Right atrium auricular region (tissue), 2 donors: ENCODE results near the gene SLAMF1. TPM values are rescaled to one million over a fixed set of nuclear protein-coding genes. Genes with fewer than 3 reads are reported as not detected.

ENCODE experiments used
- DNase-seq: peaks from one replicate; pipeline ENCODE4 v3.0.0-alpha.2; 2019; ENCODE audit warnings: low spot score
- H3K27ac ChIP-seq, 2 donors: fragments of 200-600 bp; sonication (generic); 1 replicate in 1 of 2; 2 replicates in 1 of 2; pipeline ENCODE4 v1.5.1; 2016 to 2019
- H3K27me3 ChIP-seq, 2 donors: fragments of 200-600 bp; sonication (generic); one replicate each; pipeline versions ENCODE4 v1.5.1 to v1.6.0; 2017 to 2019
- H3K36me3 ChIP-seq: fragments of 200-600 bp; sonication (generic); one replicate; pipeline ENCODE4 v1.5.1; 2016
- H3K4me1 ChIP-seq, 2 donors: fragments of 200-600 bp; sonication (generic); one replicate each; pipeline versions ENCODE4 v1.5.1 to v1.6.0; 2017 to 2019
- H3K4me3 ChIP-seq, 2 donors: fragments of 200-600 bp; sonication (generic); 1 replicate in 1 of 2; 2 replicates in 1 of 2; pipeline ENCODE4 v1.5.1; 2017 to 2019; ENCODE audit warnings: mild to moderate bottlenecking in 1 of 2, moderate library complexity in 1 of 2
- H3K9me3 ChIP-seq, 2 donors: fragments of 200-600 bp; sonication (generic); one replicate each; pipeline ENCODE4 v1.5.1; 2019
- CTCF ChIP-seq, 2 donors: fragments of 200-600 bp; sonication (generic); IDR thresholded peaks; one replicate each; pipeline ENCODE4 v1.5.1; 2019; ENCODE audit warnings: antibody characterized with exemption in 2 of 2
- total RNA-seq, 2 donors: library from RNA; depleted of rRNA; stranded (reverse); fragments of >200 nt; gene quantifications; one replicate each; pipeline ENCODE4 v1.1.0, GENCODE V29; 2016

SLAMF1 gene
- total RNA-seq, 2 donors from 2014 or later, result 0.11 to 0.31 TPM

DNA sequence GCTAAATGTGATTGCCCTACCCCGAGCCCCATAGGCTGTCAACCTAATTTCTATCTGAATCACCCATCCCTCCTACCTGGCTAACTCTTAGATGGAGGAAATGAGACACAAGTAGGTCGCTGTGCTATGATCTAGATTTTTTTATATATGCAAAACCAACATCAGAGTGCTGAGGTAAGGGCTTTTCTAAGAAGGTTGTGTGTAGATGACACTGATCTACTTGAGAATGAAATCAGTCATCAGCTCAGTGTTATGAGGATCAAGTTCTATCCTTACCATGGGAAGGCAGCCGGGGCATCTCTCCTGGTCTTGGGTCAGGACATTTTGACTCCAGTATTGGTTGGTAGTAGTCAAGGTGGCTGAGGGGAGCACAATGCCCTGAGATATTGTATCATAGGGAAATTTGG, 23.6 kb downstream of the SLAMF1 start:
- DNase-seq, result no peak
- no peaks in the 10 kb centered on the region for H3K9me3 ChIP-seq
- H3K4me3 ChIP-seq, result no peak overlapping the region
- no peaks in the 10 kb centered on the region for H3K36me3 ChIP-seq
- H3K27ac ChIP-seq, result no peak overlapping the region
- no peaks in the 10 kb centered on the region for H3K4me1 ChIP-seq
- no peak for TF ChIP-seq CTCF (IDR thresholded peaks at IDR 0.05)
- no peaks in the 10 kb centered on the region for H3K27me3 ChIP-seq

GRCh38 chr1:160622501-160623226, 24.2 kb downstream of the SLAMF1 start:
- H3K36me3 ChIP-seq, result no peaks in the 10 kb centered on the region
- H3K4me1 ChIP-seq, result no peaks in the 10 kb centered on the region
- DNase-seq, result no peak
- no peak overlapping the region for H3K27ac ChIP-seq
- no peak overlapping the region for H3K4me3 ChIP-seq
- H3K9me3 ChIP-seq, result no peaks in the 10 kb centered on the region
- no peak for TF ChIP-seq CTCF (IDR thresholded peaks at IDR 0.05)
- no peaks in the 10 kb centered on the region for H3K27me3 ChIP-seq

DNA sequence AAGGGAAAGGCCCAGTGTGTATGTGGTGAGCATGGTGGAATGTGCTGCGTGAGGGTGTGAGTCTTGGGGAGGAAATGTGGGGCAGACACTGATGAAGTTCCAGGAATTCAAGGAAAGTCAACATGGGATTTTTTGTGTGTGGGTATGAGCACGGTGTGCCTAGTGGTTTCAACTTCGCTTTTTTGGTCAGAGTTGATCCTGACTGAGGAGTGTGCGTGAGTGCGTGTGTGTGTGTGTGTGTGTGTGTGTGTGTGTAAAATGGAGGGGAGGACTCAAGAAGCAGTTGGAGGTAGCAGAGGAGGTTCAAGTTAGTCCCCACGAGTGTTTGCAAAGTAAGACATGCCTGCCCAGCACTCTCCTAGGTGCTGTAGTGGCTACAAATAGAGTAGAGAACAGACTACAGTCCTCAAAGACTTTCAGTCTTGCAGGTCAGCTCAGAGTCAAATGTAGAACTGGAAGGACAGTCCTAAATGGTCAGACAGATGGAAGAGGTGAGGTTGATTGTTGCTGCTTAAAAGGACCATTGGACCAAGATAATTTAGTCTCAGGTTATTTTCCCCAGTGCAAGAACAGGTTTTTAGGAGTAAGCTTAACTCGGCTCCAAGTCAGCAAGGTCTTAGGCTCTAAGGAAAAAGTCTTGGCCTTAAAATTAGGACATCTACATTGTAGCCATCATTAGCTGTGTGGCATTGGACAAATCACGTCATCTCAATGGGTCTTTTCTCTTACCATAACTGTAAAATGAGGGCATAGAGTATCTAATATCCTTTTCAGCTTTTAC, 25.0 kb downstream of the SLAMF1 start:
- Histone ChIP-seq H3K27me3 (no peaks in the 10 kb centered on the region), H3K4me1 (no peaks in the 10 kb centered on the region), H3K9me3 (no peaks in the 10 kb centered on the region), H3K4me3 (no peak overlapping the region), H3K27ac (no peak overlapping the region), H3K36me3 (no peaks in the 10 kb centered on the region)
- no peak for TF ChIP-seq CTCF (IDR thresholded peaks at IDR 0.05)
- DNase-seq, result no peak

- TF ChIP-seq CTCF (IDR thresholded peaks at IDR 0.05), result no peak
- DNase-seq, result no peak
- H3K27ac ChIP-seq, result no peak overlapping the region
- H3K4me1 ChIP-seq, result no peaks in the 10 kb centered on the region
- H3K27me3 ChIP-seq, result no peaks in the 10 kb centered on the region
- H3K4me3 ChIP-seq, result no peak overlapping the region
- H3K36me3 ChIP-seq, result no peaks in the 10 kb centered on the region
- H3K9me3 ChIP-seq, result no peaks in the 10 kb centered on the region
These were observed 25.8 kb downstream of the SLAMF1 start for GRCh38 chr1:160620942-160621632.

DNA sequence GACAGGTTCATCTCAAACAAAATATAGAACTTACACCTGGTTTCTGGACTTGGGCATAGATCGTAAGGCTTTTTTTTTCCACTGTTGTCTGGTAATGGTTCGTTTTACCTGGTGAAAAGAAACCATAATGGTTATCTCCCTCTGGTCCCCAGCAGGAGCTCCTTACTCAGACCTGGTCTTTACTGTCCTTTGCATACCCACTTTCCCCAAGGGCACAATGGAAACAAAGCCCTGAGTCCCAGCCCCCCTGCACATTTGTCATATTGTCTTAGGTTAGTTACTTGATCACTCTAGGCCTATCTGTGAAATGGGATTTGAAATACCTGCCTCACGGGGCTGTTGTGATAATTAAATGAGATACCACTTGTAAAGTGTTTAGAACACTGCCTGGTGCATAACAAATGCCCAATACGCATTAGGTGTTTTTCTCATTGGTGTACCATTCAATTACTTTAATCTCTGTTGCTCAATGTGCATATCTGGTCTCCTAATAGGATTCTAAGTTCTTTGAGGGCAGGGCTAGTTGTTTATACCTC, 27.0 kb downstream of the SLAMF1 start:
- H3K9me3 ChIP-seq, result no peaks in the 10 kb centered on the region
- no peak overlapping the region for H3K27ac ChIP-seq
- no peak for DNase-seq
- H3K4me1 ChIP-seq, result no peaks in the 10 kb centered on the region
- H3K27me3 ChIP-seq, result no peaks in the 10 kb centered on the region
- no peaks in the 10 kb centered on the region for H3K36me3 ChIP-seq
- H3K4me3 ChIP-seq, result no peak overlapping the region
- no peak for TF ChIP-seq CTCF (IDR thresholded peaks at IDR 0.05)
